Central memory CD8-positive, alpha-beta T cell (primary cell): ENCODE results near the gene BCCIP.

ENCODE experiments used
- ATAC-seq: fragments of 150-1000 bp; cut with Tn5 transposase; replicated peaks from 2 replicates; pipeline ENCODE4 v1.10.0; 2022; ENCODE audit warnings: mild to moderate bottlenecking, moderate FRiP score, moderate number of reproducible peaks; ENCODE audit not compliant: poor library complexity, severe bottlenecking; ENCODE audit errors: extremely low read depth
- DNase-seq, 2 donors: peaks; one replicate each; pipeline ENCODE4 v3.0.0; 2021; ENCODE audit warnings: low spot score in 2 of 2
- H3K27ac Mint-ChIP-seq: one replicate; pipeline ENCODE4 v1.8.0; 2022; ENCODE audit warnings: low read depth, mild to moderate bottlenecking, moderate library complexity, mixed read lengths
- H3K27me3 Mint-ChIP-seq: one replicate; pipeline ENCODE4 v1.8.0; 2022; ENCODE audit warnings: mixed read lengths
- H3K36me3 Mint-ChIP-seq: one replicate; pipeline ENCODE4 v1.8.0; 2022; ENCODE audit warnings: mild to moderate bottlenecking, moderate library complexity, mixed read lengths; ENCODE audit not compliant: insufficient read depth
- H3K4me1 Mint-ChIP-seq: one replicate; pipeline ENCODE4 v1.8.0; 2022; ENCODE audit warnings: mixed read lengths
- H3K4me3 Mint-ChIP-seq: one replicate; pipeline ENCODE4 v1.8.0; 2022; ENCODE audit warnings: mild to moderate bottlenecking, moderate library complexity, mixed read lengths
- H3K9me3 Mint-ChIP-seq: one replicate; pipeline ENCODE4 v1.8.0; 2022; ENCODE audit warnings: mixed read lengths

Gene BCCIP

GRCh38 chr10:125840406-125840805 lies 17.1 kb downstream of the BCCIP start:
- Mint-ChIP-seq H3K27ac (no peak overlapping the region), H3K27me3 (no peaks in the 10 kb centered on the region), H3K9me3 (no peaks in the 10 kb centered on the region), H3K36me3 (peaks cover 23% of the 10 kb centered on the region), H3K4me3 (no peak overlapping the region), H3K4me1 (no peaks in the 10 kb centered on the region)
- ATAC-seq (no peak), DNase-seq (no peak)

- peaks cover 17% of the 10 kb centered on the region for H3K36me3 Mint-ChIP-seq
- no peaks in the 10 kb centered on the region for H3K4me1 Mint-ChIP-seq
- no peak for ATAC-seq
- H3K4me3 Mint-ChIP-seq = no peak overlapping the region
- H3K9me3 Mint-ChIP-seq = no peaks in the 10 kb centered on the region
- H3K27ac Mint-ChIP-seq = no peak overlapping the region
- no peak for DNase-seq
- no peaks in the 10 kb centered on the region for H3K27me3 Mint-ChIP-seq
These were observed 17.6 kb downstream of the BCCIP start for GRCh38 chr10:125840955-125841354.

GRCh38 chr10:125843603-125844329 lies 20.4 kb downstream of the BCCIP start:
- Mint-ChIP-seq H3K27me3 (no peaks in the 10 kb centered on the region), H3K27ac (no peak overlapping the region), H3K36me3 (peaks cover 7% of the 10 kb centered on the region), H3K4me1 (no peaks in the 10 kb centered on the region), H3K4me3 (no peak overlapping the region), H3K9me3 (no peaks in the 10 kb centered on the region)
- DNase-seq = no peak
- no peak for ATAC-seq

GRCh38 chr10:125844751-125845221 lies 21.4 kb downstream of the BCCIP start:
- DNase-seq = no peak
- H3K27me3 Mint-ChIP-seq = no peaks in the 10 kb centered on the region
- H3K4me3 Mint-ChIP-seq = no peak overlapping the region
- H3K36me3 Mint-ChIP-seq = peaks cover 2% of the 10 kb centered on the region
- no peak for ATAC-seq
- H3K27ac Mint-ChIP-seq = no peak overlapping the region
- H3K4me1 Mint-ChIP-seq = no peaks in the 10 kb centered on the region
- H3K9me3 Mint-ChIP-seq = no peaks in the 10 kb centered on the region

GRCh38 chr10:125845617-125846016 lies 22.3 kb downstream of the BCCIP start:
- Mint-ChIP-seq H3K27ac (no peak overlapping the region), H3K36me3 (peaks cover 2% of the 10 kb centered on the region), H3K27me3 (no peaks in the 10 kb centered on the region), H3K4me3 (no peak overlapping the region), H3K4me1 (no peaks in the 10 kb centered on the region), H3K9me3 (no peaks in the 10 kb centered on the region)
- ATAC-seq (no peak), DNase-seq (no peak)

- Mint-ChIP-seq H3K9me3 (no peaks in the 10 kb centered on the region), H3K27ac (no peak overlapping the region), H3K4me3 (no peak overlapping the region), H3K27me3 (no peaks in the 10 kb centered on the region), H3K36me3 (peaks cover 4% of the 10 kb centered on the region), H3K4me1 (no peaks in the 10 kb centered on the region)
- no peak for ATAC-seq
- no peak for DNase-seq
These were observed 23.5 kb downstream of the BCCIP start for GRCh38 chr10:125846894-125847293.

- Mint-ChIP-seq H3K27ac (no peak overlapping the region), H3K9me3 (no peaks in the 10 kb centered on the region), H3K27me3 (no peaks in the 10 kb centered on the region), H3K4me3 (no peak overlapping the region), H3K4me1 (no peaks in the 10 kb centered on the region), H3K36me3 (peaks cover 4% of the 10 kb centered on the region)
- ATAC-seq = no peak
- DNase-seq = no peak
These were observed 25.0 kb downstream of the BCCIP start for GRCh38 chr10:125848371-125848770.

- H3K9me3 Mint-ChIP-seq = no peaks in the 10 kb centered on the region
- H3K4me3 Mint-ChIP-seq = no peak overlapping the region
- no peaks in the 10 kb centered on the region for H3K4me1 Mint-ChIP-seq
- no peak overlapping the region for H3K27ac Mint-ChIP-seq
- peaks cover 4% of the 10 kb centered on the region for H3K36me3 Mint-ChIP-seq
- ATAC-seq (no peak), DNase-seq (no peak)
- H3K27me3 Mint-ChIP-seq = no peaks in the 10 kb centered on the region
These were observed 25.5 kb downstream of the BCCIP start for GRCh38 chr10:125848857-125849256.

GRCh38 chr10:125849448-125849847 lies 26.1 kb downstream of the BCCIP start:
- no peaks in the 10 kb centered on the region for H3K9me3 Mint-ChIP-seq
- H3K36me3 Mint-ChIP-seq = peaks cover 2% of the 10 kb centered on the region
- H3K27ac Mint-ChIP-seq = no peak overlapping the region
- H3K27me3 Mint-ChIP-seq = no peaks in the 10 kb centered on the region
- H3K4me1 Mint-ChIP-seq = no peaks in the 10 kb centered on the region
- ATAC-seq (no peak), DNase-seq (no peak)
- no peak overlapping the region for H3K4me3 Mint-ChIP-seq

GRCh38 chr10:125850766-125851731 lies 27.7 kb downstream of the BCCIP start:
- no peaks in the 10 kb centered on the region for H3K9me3 Mint-ChIP-seq
- DNase-seq (no peak), ATAC-seq (no peak)
- no peaks in the 10 kb centered on the region for H3K27me3 Mint-ChIP-seq
- H3K36me3 Mint-ChIP-seq = peaks cover 2% of the 10 kb centered on the region
- H3K4me1 Mint-ChIP-seq = no peaks in the 10 kb centered on the region
- H3K27ac Mint-ChIP-seq = no peak overlapping the region
- no peak overlapping the region for H3K4me3 Mint-ChIP-seq

- Mint-ChIP-seq H3K4me3 (no peak overlapping the region), H3K9me3 (no peaks in the 10 kb centered on the region), H3K27ac (no peak overlapping the region), H3K4me1 (no peaks in the 10 kb centered on the region), H3K36me3 (peaks cover 2% of the 10 kb centered on the region), H3K27me3 (no peaks in the 10 kb centered on the region)
- DNase-seq (no peak), ATAC-seq (no peak)
These were observed 29.1 kb downstream of the BCCIP start for GRCh38 chr10:125852487-125852886.

- ATAC-seq (no peak), DNase-seq (no peak)
- Mint-ChIP-seq H3K4me1 (no peaks in the 10 kb centered on the region), H3K36me3 (peaks cover 2% of the 10 kb centered on the region), H3K4me3 (no peak overlapping the region), H3K9me3 (no peaks in the 10 kb centered on the region), H3K27me3 (no peaks in the 10 kb centered on the region), H3K27ac (no peak overlapping the region)
These were observed 33.9 kb downstream of the BCCIP start for GRCh38 chr10:125857185-125857760.
